Measurements from ENCODE around the gene ART4.

Gene ART4

GRCh38 chr12:14845350-14845750 lies 2.0 kb upstream of the ART4 start:
- Histone ChIP-seq H3K27me3 (peaks cover 11% of the 10 kb centered on the region), H3K9me3 (no peaks in the 10 kb centered on the region), H3K36me3 (no peaks in the 10 kb centered on the region), H3K4me3 (ENCODE audit: low read depth in 1 of 2, low read length in 1 of 2) (no peak overlapping the region), H3K27ac (no peak overlapping the region), H3K4me1 (ENCODE audit: control insufficient read depth in 1 of 2, insufficient read depth in 1 of 2, low read depth in 1 of 2, low read length in 1 of 2) (no peaks in the 10 kb centered on the region)
- TF ChIP-seq, protein P1, sequence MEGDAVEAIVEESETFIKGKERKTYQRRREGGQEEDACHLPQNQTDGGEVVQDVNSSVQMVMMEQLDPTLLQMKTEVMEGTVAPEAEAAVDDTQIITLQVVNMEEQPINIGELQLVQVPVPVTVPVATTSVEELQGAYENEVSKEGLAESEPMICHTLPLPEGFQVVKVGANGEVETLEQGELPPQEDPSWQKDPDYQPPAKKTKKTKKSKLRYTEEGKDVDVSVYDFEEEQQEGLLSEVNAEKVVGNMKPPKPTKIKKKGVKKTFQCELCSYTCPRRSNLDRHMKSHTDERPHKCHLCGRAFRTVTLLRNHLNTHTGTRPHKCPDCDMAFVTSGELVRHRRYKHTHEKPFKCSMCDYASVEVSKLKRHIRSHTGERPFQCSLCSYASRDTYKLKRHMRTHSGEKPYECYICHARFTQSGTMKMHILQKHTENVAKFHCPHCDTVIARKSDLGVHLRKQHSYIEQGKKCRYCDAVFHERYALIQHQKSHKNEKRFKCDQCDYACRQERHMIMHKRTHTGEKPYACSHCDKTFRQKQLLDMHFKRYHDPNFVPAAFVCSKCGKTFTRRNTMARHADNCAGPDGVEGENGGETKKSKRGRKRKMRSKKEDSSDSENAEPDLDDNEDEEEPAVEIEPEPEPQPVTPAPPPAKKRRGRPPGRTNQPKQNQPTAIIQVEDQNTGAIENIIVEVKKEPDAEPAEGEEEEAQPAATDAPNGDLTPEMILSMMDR (IDR thresholded peaks at IDR 0.05), result peak; percentile 72

GRCh38 chr12:14844401-14844800 lies 1.1 kb upstream of the ART4 start:
- Histone ChIP-seq H3K4me3 (ENCODE audit: low read depth in 1 of 2, low read length in 1 of 2) (no peak overlapping the region), H3K27me3 (peaks cover 15% of the 10 kb centered on the region), H3K36me3 (no peaks in the 10 kb centered on the region), H3K9me3 (no peaks in the 10 kb centered on the region), H3K4me1 (ENCODE audit: control insufficient read depth in 1 of 2, insufficient read depth in 1 of 2, low read depth in 1 of 2, low read length in 1 of 2) (no peaks in the 10 kb centered on the region), H3K27ac (no peak overlapping the region)
- TF ChIP-seq, protein P1 (IDR thresholded peaks at IDR 0.05), result no peak

- Histone ChIP-seq H3K27ac (no peak overlapping the region), H3K9me3 (no peaks in the 10 kb centered on the region), H3K4me3 (ENCODE audit: low read depth in 1 of 2, low read length in 1 of 2) (no peak overlapping the region), H3K36me3 (no peaks in the 10 kb centered on the region), H3K4me1 (ENCODE audit: control insufficient read depth in 1 of 2, insufficient read depth in 1 of 2, low read depth in 1 of 2, low read length in 1 of 2) (no peaks in the 10 kb centered on the region), H3K27me3 (peaks cover 15% of the 10 kb centered on the region)
- TF ChIP-seq, protein P1 (IDR thresholded peaks at IDR 0.05), result no peak
Measured at GRCh38 chr12:14842315-14842714, 1.0 kb downstream of the ART4 start.

DNA sequence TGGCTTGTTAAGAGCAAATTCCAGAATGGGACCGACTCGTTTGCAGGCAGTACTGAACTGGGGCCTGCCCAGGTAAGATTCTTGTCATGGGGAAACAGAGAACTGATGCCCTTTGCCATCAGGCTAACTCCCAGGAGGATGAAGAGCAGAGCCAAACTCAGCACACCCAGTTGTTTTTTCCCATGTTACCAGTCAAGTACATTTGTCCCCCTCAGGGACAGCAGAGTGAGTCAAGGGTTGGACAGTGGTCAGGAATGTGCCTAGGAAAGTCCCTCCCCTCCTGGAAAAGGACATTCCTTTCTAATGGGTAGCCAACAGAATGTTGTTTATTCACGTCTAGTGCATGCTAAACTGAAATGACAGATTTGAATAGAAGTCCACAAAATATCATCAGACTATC lies 1.6 kb downstream of the ART4 start:
- H3K27ac ChIP-seq, result no peak overlapping the region
- H3K4me1 ChIP-seq (ENCODE audit: control insufficient read depth in 1 of 2, insufficient read depth in 1 of 2, low read depth in 1 of 2, low read length in 1 of 2), result no peaks in the 10 kb centered on the region
- H3K36me3 ChIP-seq, result no peaks in the 10 kb centered on the region
- TF ChIP-seq, protein P1 (IDR thresholded peaks at IDR 0.05), result no peak
- H3K9me3 ChIP-seq, result no peaks in the 10 kb centered on the region
- no peak overlapping the region for H3K4me3 ChIP-seq (ENCODE audit: low read depth in 1 of 2, low read length in 1 of 2)
- peaks cover 19% of the 10 kb centered on the region for H3K27me3 ChIP-seq

DNA sequence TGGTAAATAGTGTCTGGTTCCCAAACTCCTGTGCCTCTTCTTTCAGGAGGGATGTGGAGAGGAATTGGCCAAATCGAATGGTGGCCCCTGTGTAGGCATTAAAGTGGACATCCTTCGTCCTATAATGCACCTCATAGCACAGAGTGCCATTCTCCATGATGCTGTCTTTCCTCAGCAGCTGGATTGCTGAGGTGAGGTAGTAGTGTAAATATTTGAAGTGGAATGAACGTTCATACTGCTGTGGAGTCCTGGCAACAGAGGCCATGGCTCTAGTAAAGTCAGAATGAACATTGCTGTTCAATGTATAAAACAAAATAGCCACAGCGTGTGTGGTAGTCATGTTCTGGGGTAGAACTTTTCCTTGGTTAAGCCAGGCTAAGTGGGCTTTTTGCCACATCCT lies 2.7 kb downstream of the ART4 start:
- H3K4me1 ChIP-seq (ENCODE audit: control insufficient read depth in 1 of 2, insufficient read depth in 1 of 2, low read depth in 1 of 2, low read length in 1 of 2), result no peaks in the 10 kb centered on the region
- H3K27ac ChIP-seq, result no peak overlapping the region
- no peaks in the 10 kb centered on the region for H3K36me3 ChIP-seq
- TF ChIP-seq, protein P1 (IDR thresholded peaks at IDR 0.05), result no peak
- no peaks in the 10 kb centered on the region for H3K9me3 ChIP-seq
- peaks cover 27% of the 10 kb centered on the region for H3K27me3 ChIP-seq
- no peak overlapping the region for H3K4me3 ChIP-seq (ENCODE audit: low read depth in 1 of 2, low read length in 1 of 2)

GRCh38 chr12:14839262-14839661 lies 4.1 kb downstream of the ART4 start:
- no peaks in the 10 kb centered on the region for H3K36me3 ChIP-seq
- TF ChIP-seq, protein P1 (IDR thresholded peaks at IDR 0.05), result no peak
- H3K9me3 ChIP-seq, result no peaks in the 10 kb centered on the region
- no peak overlapping the region for H3K4me3 ChIP-seq (ENCODE audit: low read depth in 1 of 2, low read length in 1 of 2)
- peaks cover 41% of the 10 kb centered on the region for H3K27me3 ChIP-seq
- no peaks in the 10 kb centered on the region for H3K4me1 ChIP-seq (ENCODE audit: control insufficient read depth in 1 of 2, insufficient read depth in 1 of 2, low read depth in 1 of 2, low read length in 1 of 2)
- no peak overlapping the region for H3K27ac ChIP-seq

Data from neutrophil (primary cell).